GM19043 (cell line): ENCODE data around the gene PNPLA8.
"Not testable (repeated sequence)": the region's sequence is repeated elsewhere in the genome, so short reads cannot be mapped to it uniquely, and the experiment has no call there.

Experiments used
- ATAC-seq: cut with Tn5 transposase; IDR thresholded peaks from one replicate; pipeline ENCODE4 v1.9.1; 2021; ENCODE audit warnings: low read depth; ENCODE audit not compliant: unreplicated experiment

The PNPLA8 gene

DNA sequence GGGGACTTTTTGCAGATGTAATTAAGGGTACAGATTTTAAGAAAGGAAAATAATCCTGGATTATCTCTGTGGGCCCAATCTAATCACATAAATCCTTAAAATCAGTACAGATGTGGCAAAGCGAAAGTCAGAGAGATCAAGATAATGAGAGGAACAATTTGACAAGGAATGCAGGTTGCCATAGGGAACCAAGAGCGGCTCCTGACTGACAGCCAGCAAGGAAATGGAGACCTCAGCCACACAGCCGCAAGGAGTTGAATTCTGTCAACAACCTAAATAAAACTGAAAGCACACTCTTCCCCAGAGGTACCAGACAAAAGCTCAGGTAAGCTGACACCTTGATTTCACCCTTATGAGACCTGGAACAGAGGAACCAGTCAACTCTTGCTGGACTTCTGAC, 3.4 kb upstream of the PNPLA8 start:
- ATAC-seq, result no peak

DNA sequence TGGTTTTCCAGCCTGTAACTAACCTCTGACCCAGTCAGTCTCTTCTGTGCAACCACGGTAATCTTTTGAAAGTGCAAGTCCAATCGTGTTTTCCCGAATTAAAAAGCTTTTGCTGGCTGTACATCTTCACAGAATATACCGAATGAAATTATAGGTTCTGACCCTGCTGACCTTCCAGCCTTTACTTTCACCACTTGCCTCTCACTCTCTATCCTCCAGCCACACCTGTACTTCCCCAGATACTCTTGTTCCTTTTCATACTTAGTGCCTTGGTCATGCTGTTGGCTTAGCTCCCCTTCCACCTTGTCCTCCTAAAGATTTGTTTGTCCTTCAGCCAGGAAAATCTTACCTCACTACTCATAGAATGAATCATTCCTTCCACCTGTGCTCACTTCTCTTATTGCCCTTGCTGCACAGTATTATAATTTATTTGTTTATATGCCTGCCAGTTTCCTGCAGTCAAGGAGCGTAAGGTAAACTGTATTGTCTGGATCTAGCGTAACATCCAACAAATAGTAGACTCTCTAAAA, 2.3 kb upstream of the PNPLA8 start:
- ATAC-seq, result no peak

DNA sequence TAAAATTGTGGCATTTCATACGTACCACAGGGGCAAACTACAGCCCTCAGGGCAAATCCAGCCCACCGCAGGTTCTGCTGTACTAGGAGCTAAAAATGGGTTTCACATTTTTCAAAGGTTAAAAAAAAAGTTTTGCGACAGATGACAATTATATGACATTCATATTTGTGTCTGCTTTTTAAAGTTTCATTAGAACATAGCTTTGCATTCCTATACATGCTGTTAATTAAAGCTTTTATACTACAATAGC, 758 bp upstream of the PNPLA8 start:
- ATAC-seq, result no peak

DNA sequence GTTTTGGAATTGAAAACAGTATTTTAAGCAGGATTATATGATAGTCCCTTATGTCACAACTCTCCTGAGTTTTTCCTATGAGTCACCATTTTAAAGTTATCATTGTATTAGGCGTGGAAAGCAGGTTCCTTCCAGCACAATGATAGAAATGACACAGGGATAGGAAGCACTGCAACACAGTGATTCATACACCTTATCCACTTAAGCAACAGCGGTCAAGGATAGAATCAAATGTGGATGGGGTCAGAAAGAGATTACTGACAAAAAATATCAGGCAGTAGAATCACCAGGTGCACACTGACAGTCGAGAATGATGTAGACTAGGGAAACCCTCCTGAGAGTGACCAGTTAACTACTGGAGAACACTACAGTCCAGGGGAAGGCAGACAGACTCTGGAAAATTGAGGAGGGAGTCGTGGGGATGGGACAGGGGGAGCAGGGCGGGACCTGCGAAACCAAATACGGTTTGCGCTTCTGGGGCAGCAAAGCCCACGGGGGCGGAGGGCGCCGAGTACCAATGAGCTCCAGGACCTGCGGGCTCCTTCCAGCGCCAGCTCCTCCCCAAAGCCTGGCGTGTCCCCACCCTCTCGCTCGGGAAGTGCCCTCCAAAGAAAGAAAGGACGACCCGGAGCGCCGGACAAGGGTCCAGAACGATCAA, 479 bp downstream of the PNPLA8 start:
- peak; percentile 33 for ATAC-seq

DNA sequence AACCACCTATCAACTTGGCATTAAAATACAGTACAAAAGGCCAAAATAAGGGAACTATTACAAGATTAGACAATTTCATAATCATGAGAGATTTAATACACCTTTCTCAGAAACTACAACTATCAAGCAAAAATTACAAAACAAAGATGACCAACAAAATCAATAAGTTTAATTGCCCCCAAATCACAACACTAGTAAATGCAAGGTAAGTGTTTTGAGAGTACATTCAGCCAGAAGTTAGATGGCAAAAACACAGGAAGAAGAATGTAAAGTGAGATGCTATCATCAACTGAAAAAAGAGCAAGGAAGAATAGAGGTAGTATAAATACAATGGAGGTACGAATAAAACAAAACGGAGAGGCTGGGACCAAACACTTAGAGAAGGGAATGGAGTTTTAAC, 3.2 kb downstream of the PNPLA8 start:
- ATAC-seq, result no peak

DNA sequence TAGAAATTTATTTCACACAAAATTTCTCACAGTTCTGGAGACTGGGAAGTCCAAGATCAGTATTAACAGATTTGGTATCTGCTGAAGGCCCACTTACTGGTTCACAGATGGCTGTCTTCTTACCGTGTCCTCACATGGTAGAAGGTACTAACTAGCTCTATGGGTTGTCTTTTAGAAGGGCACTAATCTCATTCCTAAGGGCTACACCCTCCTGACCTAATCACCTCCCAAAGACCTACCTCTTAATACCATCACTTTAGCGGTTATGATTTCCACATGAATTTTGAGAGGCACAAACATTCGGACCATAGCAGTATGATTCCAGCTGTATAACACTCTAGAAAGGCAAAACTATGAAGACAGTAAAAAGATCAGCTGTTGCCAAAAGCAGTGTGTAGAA, 8.0 kb downstream of the PNPLA8 start:
- ATAC-seq, result no peak

DNA sequence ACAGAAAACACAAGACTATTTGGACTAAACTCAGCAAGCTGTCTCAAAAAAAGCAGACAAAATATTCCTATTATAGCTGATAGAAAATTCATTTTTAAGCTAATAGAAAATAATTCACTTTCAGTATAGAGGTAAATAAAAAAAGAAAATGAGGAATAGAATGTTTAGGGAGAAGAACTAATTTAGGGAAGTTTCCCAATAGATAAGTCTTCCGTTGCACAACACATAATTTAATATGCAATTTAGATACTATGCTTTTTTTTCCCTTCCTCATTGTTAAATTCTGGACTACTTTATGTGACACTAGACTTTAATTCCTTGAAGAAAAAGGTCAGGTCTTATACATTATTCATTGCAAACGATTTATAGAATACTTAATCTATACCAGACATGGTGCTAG, 10.3 kb downstream of the PNPLA8 start:
- no peak for ATAC-seq

DNA sequence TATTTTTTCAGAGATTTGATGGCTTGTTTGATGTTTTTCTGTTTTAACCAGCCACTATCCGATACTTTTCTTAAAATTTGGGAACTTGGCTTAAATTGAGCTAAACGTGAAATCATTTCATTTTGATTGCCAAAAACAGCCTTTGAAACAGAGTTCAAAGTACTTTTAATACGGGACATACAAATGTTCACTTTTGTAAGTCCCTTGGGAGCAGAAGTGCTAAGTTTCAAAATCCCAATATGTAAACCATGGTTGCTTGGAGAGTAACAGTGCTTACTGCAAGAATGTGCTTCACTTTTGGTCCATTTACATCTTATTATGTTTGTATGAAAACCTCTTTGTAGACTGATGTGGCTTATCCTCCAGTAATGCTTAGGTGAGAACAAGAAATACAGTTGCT, 10.9 kb downstream of the PNPLA8 start:
- ATAC-seq, result no peak

DNA sequence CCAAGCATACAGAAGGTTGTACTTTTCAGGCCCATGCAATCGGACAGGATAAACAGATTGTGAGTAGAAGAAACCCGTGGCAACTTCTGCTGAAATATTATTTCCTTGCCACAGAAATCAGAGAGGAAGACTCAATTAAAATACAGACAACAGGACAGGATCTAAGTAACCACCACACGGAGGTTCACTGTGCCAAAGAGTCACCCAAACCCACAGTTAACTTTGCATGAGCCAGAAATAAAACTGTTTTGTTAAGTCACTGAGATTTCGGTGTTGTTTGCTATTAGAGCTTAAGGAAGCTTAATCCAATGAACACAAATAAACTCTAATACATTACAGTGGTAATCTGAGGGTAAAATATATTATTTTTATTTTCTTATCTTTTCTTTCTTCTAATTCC, 14.0 kb downstream of the PNPLA8 start:
- ATAC-seq, result no peak

DNA sequence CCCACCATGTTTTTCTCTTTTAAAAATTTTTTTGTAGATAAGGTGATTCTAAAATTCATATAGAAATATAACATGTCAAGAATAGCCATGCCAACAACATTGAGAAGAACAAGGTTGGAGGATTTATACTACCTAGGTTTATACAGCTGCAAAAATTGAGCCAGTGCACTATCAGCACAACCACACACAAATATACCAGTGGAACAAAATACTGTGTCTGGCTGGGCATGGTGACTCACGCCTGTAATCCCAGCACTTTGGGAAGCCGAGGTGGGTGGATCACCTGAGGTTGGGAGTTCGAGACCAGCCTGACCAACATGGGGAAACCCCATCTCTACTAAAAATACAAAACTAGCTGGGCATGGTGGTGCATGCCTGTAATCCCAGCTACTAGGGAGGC, 21.4 kb downstream of the PNPLA8 start:
- not testable (repeated sequence) for ATAC-seq

DNA sequence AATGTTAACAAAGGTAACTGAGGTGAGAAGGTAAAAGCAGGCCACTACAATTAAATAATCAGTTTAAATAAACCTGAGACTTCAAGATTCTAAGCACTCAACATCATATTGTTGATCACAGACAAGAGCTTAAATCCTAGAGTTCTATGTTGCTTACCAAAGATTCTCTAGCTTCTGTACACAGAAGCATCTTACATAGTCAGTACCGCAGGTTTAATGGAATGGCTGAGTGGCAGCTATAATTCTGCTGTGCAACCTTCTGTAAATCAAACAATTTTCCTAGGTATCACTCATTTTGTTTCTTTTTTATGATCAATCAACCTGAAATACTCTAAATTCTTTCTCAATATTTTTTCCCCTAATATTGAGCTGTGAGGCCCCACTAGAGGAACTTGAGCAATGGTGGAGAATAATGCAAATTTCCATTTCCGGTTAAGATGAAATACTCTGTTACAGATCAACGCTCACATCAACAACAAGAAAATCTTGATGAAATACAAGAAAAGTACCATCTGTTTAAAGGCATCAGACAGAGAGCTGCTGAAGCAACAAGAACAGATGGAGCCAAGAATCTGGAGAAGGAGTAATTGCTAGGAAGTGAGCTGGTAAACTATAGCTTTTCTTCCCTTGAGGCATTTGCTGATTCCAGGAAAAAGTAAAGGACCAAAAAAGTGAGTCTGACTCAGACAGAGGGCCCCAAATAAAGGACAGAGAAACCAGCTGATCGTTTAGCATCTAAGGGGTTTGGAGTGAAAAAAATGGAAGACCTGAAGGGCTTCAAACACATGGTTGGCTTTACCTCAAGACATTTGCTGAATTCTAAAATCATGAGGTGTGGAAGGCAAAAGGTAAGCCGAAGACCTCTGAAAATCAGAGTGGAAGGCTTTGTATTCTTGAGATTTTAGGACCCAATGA, 22.6 kb downstream of the PNPLA8 start:
- ATAC-seq, result peak; percentile 91

DNA sequence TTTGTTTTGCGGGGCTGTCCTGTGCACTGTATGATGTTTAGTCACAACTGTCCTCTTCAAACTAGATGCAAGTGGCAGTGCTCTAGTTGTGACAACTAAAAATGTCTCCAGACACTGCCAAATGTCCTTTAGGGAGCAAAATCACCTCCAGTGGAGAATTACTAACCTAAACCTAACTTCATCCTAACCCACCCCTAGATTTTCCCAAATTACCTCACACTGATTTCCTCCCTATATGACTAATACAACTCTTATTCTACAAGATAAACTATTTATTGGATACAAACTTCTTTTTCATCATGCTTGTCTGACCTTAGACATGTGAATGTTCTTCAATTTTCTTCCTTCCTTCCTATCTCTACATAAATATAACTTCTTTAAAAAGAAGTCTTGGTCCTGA, 26.4 kb downstream of the PNPLA8 start:
- no peak for ATAC-seq

DNA sequence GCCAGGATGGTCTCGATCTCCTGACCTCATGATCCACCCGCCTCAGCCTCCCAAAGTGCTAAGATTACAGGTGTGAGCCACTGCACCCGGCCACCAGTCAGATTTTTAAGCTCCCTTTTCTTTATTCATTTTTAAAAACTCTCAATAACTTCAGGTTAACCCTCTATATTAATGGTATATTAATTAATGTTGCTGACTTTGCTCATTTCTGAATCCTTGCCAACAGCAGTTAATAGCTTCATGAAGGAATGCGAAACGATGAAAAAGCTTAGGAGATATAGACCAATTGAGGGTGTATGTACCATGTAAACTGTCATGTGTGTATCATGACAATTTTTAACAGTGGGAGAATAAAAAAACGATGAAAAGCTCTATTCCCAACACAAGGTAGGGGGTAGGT, 27.5 kb downstream of the PNPLA8 start:
- no peak for ATAC-seq

DNA sequence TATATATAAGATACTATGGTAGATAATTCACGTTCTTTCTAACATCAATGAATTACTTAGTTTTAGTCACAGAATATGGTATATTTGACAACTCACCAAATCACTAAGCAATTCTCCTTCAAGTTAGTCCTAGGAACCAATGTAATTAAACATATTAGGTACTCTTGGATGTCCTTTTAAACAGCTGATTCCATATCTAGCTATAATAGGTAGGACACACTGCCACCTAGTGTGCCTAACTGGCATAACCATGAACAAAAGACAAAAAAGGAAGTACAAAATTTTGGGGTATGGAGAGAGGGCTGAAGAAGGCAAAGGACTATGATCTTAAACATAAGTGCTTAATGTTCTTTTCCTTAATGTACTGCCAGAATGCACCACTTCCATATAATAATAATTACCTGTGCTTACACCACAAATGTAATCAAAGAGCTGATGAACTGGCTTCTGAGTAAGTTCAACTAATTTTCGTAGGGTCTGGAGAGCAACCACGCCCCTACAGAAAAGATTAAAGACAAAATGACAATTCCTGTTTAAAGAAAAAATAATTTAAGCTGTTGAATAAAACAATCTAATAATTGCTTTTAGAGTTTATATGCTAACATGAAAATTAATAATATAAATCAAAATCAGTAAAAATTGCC, 28.7 kb downstream of the PNPLA8 start:
- peak; percentile 66 for ATAC-seq

DNA sequence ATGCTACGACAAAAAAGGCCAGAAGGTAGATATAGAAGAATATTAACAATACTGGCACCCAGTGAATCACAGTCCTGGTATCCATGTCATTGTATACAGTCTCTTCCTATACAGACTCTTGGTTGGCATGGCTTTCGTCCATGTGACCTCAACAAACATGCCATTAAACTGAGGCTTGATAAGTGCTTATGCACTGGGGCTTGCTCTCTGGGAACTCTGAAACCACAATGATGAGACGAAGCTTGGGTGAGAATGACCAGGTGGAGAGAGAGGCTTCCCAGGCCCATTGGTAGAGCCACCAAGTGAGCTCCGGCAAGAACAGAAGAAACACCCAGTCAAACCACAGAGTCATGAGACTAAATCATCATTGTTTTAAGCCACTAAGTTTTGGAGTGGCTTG, 33.2 kb downstream of the PNPLA8 start:
- no peak for ATAC-seq

DNA sequence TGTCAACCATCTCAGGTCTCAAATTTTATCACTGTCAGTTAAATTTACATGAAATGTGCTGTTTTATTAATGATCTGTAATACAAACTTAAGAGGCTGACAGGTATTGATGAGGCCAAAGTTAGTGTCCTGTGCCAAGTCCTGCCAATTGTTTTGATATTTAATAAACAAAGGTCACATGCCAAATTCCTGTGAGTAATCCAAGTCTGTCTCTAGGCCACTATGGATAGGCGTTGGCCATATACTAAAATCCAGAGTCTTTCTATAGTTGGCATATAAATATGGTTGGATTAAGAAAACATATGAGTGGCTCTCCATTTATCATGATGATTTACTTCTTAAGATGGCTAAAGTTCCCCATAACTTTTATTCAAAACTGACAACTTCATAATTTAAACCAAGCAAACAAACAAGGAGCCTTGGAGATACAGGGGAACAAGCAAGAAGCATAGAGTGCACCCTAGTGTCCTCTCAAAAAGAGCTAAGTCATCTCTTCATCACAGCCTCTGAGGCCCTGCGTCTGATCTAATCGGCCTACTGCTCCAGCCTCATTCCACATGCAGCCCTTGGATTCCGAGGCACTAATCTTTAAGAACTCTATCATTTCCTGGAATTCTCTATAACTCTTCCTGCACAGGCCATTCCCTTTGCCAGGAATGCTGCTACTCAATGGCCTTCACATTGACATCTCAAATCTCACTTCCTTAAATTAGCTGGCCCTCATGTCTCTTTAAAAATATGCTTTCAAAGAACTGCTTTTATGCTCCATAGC, 37.0 kb downstream of the PNPLA8 start:
- no peak for ATAC-seq

DNA sequence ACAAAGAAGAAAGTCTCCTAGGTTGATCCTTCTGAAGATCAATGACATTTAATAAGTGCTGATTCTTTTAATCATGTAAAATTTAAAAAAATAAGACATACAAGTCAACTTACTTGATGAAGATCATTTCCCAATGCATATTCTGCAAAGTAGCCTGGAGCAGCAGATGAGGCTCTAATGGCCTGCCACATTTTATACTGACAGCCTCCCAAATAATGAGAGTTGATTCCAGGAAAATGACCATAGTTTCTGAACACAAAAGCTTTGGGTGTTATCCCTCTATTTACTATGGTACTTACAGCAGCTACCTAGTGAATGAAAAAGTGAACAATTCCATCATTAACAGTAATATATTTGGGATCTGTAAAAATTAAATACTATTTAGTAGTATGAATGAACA, 38.3 kb downstream of the PNPLA8 start:
- ATAC-seq, result no peak

DNA sequence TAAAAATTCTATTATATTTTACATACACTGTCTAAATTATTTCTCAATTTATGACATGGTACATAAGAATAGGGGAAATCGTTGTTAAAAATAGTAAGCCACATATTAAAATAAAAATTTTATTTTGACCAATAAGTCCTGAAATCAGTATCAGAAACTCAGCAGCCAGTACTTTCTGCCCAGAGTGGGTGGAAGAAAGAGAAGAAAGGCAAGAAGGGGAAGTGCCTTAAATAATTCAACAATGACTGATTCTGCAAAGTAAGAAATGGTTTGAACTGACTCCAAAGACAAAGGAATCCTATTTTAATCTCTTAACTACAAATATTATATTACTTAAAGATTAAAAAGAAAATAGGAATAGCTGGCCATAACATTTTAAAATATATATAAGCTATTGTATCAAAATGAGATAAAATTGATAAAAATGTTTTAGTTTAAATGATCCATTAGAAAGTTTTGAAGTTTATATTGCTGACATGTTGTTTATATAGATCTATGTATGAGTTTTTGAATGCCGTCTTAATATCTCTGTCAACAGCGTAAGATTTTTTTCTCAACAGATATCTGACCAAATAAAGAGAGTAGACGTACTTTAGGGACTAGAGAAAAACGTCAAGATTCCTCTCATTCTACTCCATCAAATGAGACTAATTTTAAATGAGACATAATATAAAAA, 39.5 kb downstream of the PNPLA8 start:
- no peak for ATAC-seq

DNA sequence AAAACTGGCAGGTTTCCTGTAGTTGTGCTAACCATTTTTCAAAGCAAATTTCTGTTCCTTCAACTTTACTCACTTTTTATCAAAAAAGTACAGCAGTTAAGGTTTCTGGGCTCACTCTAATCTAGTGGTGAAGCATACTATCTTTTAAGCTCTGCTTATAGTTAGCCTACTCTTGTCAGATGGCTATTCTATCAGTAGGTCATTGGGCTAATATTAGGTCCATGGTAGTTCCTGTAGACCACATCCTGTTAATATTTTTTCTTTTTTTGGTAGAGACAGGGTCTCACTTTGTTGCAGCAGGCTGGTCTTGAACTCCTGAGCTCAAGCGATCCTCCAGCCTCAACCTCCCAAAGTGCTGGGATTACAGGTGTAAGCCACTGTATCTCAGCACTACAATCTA, 41.8 kb downstream of the PNPLA8 start:
- no peak for ATAC-seq

DNA sequence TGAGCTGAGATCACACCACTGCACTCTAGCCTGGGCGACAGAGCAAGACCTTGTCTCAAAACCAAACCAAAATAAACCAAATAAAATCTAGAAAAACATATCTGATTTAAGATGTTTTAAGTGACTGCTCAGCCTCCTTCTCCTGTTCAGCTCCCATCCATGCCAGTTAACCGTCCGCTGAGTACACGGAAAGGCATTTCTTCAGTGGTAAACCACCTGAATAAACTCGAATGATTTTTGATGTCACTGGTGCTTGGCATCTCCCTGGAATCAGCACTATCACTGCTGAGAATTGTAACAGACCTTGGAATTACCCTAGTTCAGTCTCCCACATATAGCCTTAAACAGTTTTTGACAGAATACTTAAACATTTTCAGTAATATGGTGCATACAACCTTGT, 45.6 kb downstream of the PNPLA8 start:
- no peak for ATAC-seq
